GM23248 (cell line): ENCODE results near the gene ZSCAN22.

Source experiments
- EZH2 ChIP-seq: fragments of 200-600 bp; sonication (generic); IDR thresholded peaks from 2 replicates; pipeline ENCODE4 v1.6.1; 2018; ENCODE audit warnings: antibody characterized with exemption, mild to moderate bottlenecking; ENCODE audit not compliant: insufficient read depth, poor library complexity, severe bottlenecking
- EZH2phosphoT487 ChIP-seq: fragments of 200-600 bp; sonication (generic); IDR thresholded peaks from 2 replicates; pipeline ENCODE4 v1.6.1; 2018; ENCODE audit warnings: antibody characterized with exemption, moderate library complexity, mild to moderate bottlenecking, low read depth; ENCODE audit not compliant: insufficient read depth

GRCh38 chr19:58352760-58353671, 26.2 kb downstream of the ZSCAN22 start, which contains the start of gene A1BG:
- TF ChIP-seq EZH2, result no peak
- TF ChIP-seq EZH2phosphoT487, result no peak
